Astrocyte (in vitro differentiated cells and primary cell): Measurements from ENCODE around the gene IL12RB2.

Experiments
- CTCF ChIP-seq: IDR thresholded peaks from 2 replicates; pipeline ENCODE4 v1.5.1; 2011; ENCODE audit warnings: low read depth, mild to moderate bottlenecking, inconsistent platforms, low read length, moderate library complexity; ENCODE audit not compliant: insufficient read depth
- EZH2 ChIP-seq: IDR thresholded peaks from 2 replicates; pipeline ENCODE4 v1.6.1; 2012; ENCODE audit warnings: mild to moderate bottlenecking, low read length, inconsistent platforms; ENCODE audit not compliant: insufficient read depth

DNA sequence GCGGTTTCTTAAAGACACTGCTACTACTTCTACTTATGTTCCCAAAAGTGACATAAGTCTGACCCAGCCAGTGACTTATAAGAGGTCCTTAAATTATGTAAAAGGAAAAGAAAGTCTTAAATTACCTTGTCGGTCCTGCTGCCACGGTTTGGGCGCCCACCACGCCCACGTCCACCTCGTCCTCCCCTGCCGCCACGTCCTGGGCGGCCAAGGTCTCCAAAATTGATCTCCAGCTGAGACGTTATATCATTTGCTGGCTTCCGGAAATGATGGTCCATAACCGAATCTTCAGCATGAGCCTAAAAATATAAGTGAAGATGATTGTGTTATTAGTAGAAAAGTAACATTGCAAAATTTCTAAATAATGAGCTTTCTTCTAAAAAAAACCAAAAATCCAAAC is 107.4 kb downstream of the IL12RB2 start:
- TF ChIP-seq CTCF (no peak), EZH2 (no peak)
